Ovary (tissue), 9 donors: Measurements from ENCODE around the gene AGAP9. TPM values are rescaled to one million over a fixed set of nuclear protein-coding genes. Genes with fewer than 3 reads are reported as not detected.
"Not testable (repeated sequence)": the region's sequence is repeated elsewhere in the genome, so short reads cannot be mapped to it uniquely, and the experiment has no call there.

Experiments used
- DNase-seq, 5 donors: peaks; one replicate each; pipeline ENCODE4 v3.0.0-alpha.2; 2019 to 2020
- H3K27ac ChIP-seq, 2 donors: fragments of 200-600 bp; one replicate each; pipeline versions ENCODE4 v1.5.1 to v1.8.0; 2019 to 2022
- H3K27me3 ChIP-seq: fragments of 200-600 bp; one replicate; pipeline ENCODE4 v1.8.0; 2022
- H3K36me3 ChIP-seq: fragments of 200-600 bp; sonication (generic); one replicate; pipeline ENCODE4 v1.5.1; 2019
- H3K4me1 ChIP-seq: one replicate; pipeline ENCODE4 v1.8.1; 2013; ENCODE audit warnings: mild to moderate bottlenecking, moderate library complexity; ENCODE audit not compliant: insufficient read depth
- H3K4me3 ChIP-seq: fragments of 200-600 bp; sonication (generic); one replicate; pipeline ENCODE4 v1.5.1; 2017
- H3K9me3 ChIP-seq, 2 donors: fragments of 200-600 bp in 1 of 2; sonication (generic) in 1 of 2; one replicate each; pipeline versions ENCODE4 v1.5.1 to v1.8.1; 2013 to 2019; ENCODE audit warnings: mild to moderate bottlenecking in 1 of 2, moderate library complexity in 1 of 2
- EP300 ChIP-seq: sonication (generic); formaldehyde crosslinking; IDR thresholded peaks from one replicate; pipeline ENCODE4 v1.6.1; 2017; ENCODE audit warnings: antibody characterized with exemption
- POLR2A ChIP-seq: fragments of 450-650 bp; IDR thresholded peaks from one replicate; pipeline ENCODE4 v1.6.1; 2017; ENCODE audit warnings: antibody characterized with exemption, mild to moderate bottlenecking, moderate library complexity
- WGBS, 3 donors: extraction: QIAGEN DNeasy Blood & Tissue Kit in 1 of 3; methylation state at CpG; one replicate each; pipeline versions ENCODE4 v1.1.5 to v1.1.7; 2013 to 2017; 5-methylcytosine and 5-hydroxymethylcytosine counted together
- intact Hi-C, 4 donors: fragments of 100-400 bp; cut with DNase I; formaldehyde crosslinking; loops; one replicate each; pipeline versions ENCODE4 v1.11.0 to v1.15.1; 2022 to 2023
- polyA plus RNA-seq, 2 donors: library from polyadenylated mRNA; stranded (reverse); fragments of 200-250 nt in 1 of 2; fragments of 350-450 nt in 1 of 2; fragmentation: Illumina TruSeq in 1 of 2; extraction: RNeasy Lipid Tissue Mini Kit (QIAGEN cat#74804) in 1 of 2; gene quantifications; one replicate each; pipeline ENCODE4 v1.2.3, GENCODE V29; 2013 to 2014
- total RNA-seq, 7 donors: library from RNA; depleted of rRNA in 2 of 7; stranded (reverse); fragments of >200 nt in 2 of 7; fragmentation: NEBNext Ultra II Directional in 3 of 7; extraction: Animal tissue kit (Norgen Biotek cat#: 25700) in 3 of 7; gene quantifications; one replicate each; pipeline versions ENCODE4 v1.1.0 to v1.2.4, GENCODE V29; 2016 to 2023
- TF ChIP-seq, protein P1 (sequence below), 3 donors: fragments of 450-650 bp in 2 of 3; fragments of 200-600 bp in 1 of 3; IDR thresholded peaks; one replicate each; pipeline versions ENCODE4 v1.5.1 to v1.8.0; 2016 to 2022; ENCODE audit warnings: antibody characterized with exemption in 3 of 3, mild to moderate bottlenecking in 1 of 3
- donor health status: DM: no; HTN: no; CAD: no; lungs with moderate emphysema.
- donor health status: DM: no; HTN: no; CAD: no.
- donor health status: Bipolar disorder and iron deficiency.
- donor health status: DM: yes; HTN: yes; CAD: no.
- donor health status: DM: no; HTN: no; CAD: no.
- donor health status: DM: yes; HTN: yes; CAD: no.

AGAP9 gene
- total and polyA plus RNA-seq, 9 donors: 1.3 to 11.3 (median 8.5) TPM

DNA sequence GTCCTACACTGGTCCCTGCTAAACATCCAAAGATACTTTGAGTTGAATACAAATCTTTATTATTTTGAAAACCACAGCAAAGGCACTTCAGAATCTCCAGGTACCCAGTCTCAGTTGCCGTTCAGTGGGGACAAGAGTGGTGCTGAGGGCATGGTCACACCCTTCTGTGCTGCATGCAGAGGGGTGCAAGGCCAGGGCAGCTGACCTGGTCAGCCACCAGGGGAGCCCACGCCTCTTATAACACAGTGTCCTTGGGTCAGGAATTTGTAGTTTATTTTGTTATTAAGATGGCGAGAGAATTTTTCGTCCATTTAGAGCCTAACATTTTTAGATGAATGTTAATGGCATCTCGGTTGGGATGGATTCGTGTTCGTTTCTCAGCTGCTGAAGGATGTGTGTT is 55.5 kb downstream of the AGAP9 start:
- H3K36me3 ChIP-seq, DNase-seq, intact Hi-C loops, H3K4me3 ChIP-seq, H3K27ac ChIP-seq, H3K27me3 ChIP-seq, H3K4me1 ChIP-seq, H3K9me3 ChIP-seq: not testable (repeated sequence)
- WGBS, 3 donors: 33 to 77% (median 60%) methylated on average over 3 to 5 of the region's 7 CpGs

DNA sequence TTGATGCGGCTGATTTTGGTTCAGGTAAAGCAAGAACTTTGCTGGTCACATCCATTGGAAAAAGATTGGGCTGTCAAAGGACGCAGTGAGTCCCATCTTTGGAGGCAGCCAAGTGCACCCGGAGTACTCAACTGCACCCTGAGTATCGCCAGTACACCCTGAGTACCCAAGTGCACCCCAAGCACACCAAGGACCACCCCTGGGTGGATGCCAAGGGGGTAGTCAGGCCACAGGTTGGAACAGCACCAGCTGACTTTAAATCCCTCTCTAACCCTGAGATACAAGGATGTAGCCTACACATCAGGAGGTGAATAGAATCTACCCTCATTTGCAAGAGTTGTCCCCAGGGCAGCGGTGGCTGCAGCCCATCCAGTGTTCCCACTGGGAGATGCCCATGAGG is 56.0 kb downstream of the AGAP9 start:
- intact Hi-C loops, H3K27me3 ChIP-seq, H3K9me3 ChIP-seq, H3K4me1 ChIP-seq, H3K27ac ChIP-seq, H3K4me3 ChIP-seq, H3K36me3 ChIP-seq: not testable (repeated sequence)
- WGBS, 3 donors: 75 to 97% (median 92%) methylated on average over 2 to 5 of the region's 5 CpGs
- peak in 1 of 5 donors; percentile 13 for DNase-seq

DNA sequence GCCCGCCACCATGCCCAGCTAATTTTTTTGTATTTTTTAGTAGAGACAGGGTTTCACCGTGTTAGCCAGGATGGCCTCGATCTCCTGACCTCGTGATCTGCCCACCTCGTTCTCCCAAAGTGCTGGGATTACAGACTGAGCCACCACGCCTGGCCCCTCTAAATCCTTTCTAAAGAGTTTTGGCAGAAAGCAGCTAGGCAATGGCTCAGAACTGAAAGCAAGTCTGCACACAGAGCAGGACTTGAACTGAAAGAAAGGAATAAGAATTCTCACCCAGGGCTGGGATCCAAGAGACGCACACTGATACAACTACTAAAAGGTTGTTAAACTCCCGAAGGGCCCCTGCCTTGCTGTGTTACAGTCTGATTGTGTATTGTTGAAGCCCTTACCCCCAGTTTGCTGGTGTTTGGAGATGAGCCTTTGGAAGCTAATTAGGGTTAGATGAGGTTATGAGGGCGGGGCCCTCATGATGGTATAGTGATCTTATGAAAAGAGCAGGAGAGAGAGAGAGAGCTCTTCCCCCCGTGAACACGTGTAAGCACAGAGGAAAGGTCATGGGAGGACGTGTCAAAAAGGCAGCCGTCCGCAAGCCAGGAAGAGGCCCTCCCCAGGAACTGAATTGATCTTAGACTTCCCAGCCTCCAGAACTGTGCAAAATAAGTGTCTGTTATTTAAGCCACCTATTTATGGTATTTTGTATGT is 58.1 kb downstream of the AGAP9 start:
- H3K36me3 ChIP-seq, H3K27ac ChIP-seq, H3K27me3 ChIP-seq, H3K9me3 ChIP-seq, H3K4me1 ChIP-seq, intact Hi-C loops, H3K4me3 ChIP-seq: not testable (repeated sequence)
- peak in 1 of 5 donors; percentile 22 for DNase-seq
- 47 to 61% (median 51%) methylated on average over 14 of the region's 14 CpGs for WGBS, 3 donors

DNA sequence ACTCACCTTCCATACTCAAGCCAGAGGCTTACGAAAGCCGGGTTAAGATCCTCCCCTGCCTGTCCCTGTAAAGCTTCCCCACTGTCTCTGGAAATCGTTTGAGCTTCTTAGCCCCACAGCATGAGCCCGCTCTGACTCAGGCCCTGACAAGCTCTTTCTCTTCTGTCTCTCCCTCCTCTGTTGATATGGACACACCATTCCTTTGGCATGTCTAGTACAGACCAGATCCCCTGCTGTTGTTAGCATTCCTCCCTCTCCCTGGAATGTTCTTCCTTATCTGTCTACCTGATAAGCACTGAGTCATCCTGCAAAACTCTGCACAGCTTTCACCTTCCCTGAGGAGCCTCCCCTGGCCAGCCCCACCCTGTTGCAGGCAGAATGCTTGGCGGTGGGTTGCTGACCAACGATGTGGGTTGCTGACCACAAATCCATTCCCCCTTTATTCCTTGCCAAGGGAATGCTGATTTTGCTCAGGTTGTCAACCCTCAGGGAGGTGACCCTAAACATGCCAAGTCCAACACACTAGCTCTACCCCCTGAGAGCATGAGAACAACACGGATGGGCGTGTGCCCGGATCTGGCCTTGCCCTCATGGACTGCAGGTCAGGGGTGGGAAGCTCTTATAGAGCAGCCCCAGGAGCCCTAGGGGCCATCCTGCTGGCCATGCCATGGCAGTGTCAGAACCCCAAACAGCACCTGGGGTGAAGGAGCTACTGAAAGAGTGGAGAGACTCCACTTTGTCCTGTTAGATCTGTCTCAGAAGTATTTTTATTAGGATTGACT is 60.7 kb downstream of the AGAP9 start:
- H3K9me3 ChIP-seq, H3K4me1 ChIP-seq, H3K36me3 ChIP-seq, H3K27ac ChIP-seq, intact Hi-C loops, H3K4me3 ChIP-seq, H3K27me3 ChIP-seq: not testable (repeated sequence)
- peak in 1 of 5 donors; percentile 2 for DNase-seq
- WGBS, 3 donors: 58% methylated on average over 3 of the region's 9 CpGs; no CpG with 5 or more reads in 2 of the 3 donors

DNA sequence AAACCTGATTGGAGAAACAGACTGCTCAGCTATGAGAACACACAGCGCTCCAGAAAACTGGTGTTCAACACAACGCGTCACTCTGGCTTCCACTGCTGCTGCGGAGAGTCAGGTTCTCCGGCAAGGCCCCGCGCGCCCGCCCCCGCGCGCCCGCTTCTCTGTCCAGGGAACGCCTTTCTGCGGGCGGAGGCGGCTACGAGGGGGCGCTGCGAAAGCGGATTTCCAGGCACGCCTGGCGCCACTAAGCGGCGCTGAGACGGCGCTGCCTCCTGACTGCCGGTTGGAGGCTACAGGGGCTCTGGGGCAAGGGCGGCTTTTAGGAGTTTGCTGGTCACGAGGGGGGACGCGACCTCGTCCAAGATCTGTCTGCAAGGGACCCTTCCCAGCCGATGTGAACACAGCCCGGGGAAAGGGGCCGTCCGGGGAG is 62.2 kb downstream of the AGAP9 start:
- H3K4me3 ChIP-seq, intact Hi-C loops, H3K36me3 ChIP-seq, H3K27ac ChIP-seq, H3K9me3 ChIP-seq, H3K27me3 ChIP-seq, H3K4me1 ChIP-seq: not testable (repeated sequence)
- WGBS, 3 donors: 0 to 2% (median 2%) methylated on average over 8 to 27 of the region's 37 CpGs
- DNase-seq: peak; percentile 63 to 81 (median 76)

DNA sequence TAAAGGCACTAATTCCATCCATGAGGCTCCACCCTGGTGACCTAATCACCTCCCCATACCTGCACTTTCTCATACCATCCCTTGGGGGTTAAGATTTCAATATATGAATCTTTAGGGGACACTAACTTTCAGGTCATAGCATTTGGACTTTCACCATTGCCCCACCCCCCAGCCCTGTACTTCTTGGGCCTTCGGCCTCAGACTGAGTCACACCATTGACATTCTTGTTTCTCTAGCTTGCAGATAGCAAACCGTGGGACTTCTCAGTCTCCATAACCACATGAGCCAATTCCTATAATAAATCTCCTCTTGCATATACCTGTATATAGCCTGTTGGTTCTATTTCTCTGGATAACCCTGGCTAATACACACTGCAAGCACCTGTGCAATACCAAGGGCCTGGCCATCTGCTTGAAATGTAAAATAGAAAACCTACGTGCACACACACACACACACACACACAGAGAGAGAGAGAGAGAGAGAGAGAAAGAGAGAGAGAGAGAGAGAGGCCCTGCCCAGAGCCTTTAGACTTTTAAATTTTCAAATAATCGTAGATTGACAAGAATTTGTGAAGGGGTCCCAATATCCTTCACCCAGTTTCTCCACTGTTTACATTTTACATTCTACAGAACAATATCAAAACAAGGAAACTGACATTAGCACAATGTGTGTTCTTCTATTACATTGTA is 64.8 kb downstream of the AGAP9 start:
- no peak for DNase-seq
- Histone ChIP-seq H3K4me3 (no peak overlapping the region), H3K4me1 (peaks cover 6% of the 10 kb centered on the region), H3K9me3 (no peaks in the 10 kb centered on the region), H3K27me3 (no peaks in the 10 kb centered on the region), H3K27ac (no peak overlapping the region), H3K36me3 (no peaks in the 10 kb centered on the region)
- 53 to 63% (median 62%) methylated on average over 4 of the region's 4 CpGs for WGBS, 3 donors
- TF ChIP-seq, protein P1, sequence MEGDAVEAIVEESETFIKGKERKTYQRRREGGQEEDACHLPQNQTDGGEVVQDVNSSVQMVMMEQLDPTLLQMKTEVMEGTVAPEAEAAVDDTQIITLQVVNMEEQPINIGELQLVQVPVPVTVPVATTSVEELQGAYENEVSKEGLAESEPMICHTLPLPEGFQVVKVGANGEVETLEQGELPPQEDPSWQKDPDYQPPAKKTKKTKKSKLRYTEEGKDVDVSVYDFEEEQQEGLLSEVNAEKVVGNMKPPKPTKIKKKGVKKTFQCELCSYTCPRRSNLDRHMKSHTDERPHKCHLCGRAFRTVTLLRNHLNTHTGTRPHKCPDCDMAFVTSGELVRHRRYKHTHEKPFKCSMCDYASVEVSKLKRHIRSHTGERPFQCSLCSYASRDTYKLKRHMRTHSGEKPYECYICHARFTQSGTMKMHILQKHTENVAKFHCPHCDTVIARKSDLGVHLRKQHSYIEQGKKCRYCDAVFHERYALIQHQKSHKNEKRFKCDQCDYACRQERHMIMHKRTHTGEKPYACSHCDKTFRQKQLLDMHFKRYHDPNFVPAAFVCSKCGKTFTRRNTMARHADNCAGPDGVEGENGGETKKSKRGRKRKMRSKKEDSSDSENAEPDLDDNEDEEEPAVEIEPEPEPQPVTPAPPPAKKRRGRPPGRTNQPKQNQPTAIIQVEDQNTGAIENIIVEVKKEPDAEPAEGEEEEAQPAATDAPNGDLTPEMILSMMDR (IDR thresholded peaks at IDR 0.05): no peak
- TF ChIP-seq POLR2A: no peak
- intact Hi-C loops: loop anchor here in 1 of 4 donors (5.0 kb wide), 1 partner anchor 41 kb away; no protein-coding TSS in a partner anchor

DNA sequence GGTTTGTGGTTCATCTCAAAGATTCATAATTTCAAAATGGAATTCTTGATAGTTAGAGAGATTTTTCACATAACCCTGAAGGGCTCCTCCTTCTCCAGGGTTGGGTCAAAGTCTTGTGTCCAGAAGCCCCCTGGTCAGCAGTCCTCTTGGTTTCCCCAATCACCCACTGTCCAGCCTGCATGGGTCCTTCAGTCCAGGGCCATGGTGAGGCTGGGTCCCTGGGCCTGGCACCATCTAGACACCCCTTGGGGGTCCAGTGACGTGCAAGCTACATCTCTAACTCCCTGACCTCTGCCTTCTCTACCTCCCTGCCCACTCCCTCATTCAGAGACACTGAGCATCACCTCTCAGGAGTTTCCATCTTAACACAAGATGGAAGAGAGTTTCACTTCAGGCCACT is 65.6 kb downstream of the AGAP9 start:
- no peaks in the 10 kb centered on the region for H3K9me3 ChIP-seq
- no peak for TF ChIP-seq POLR2A
- no peak for TF ChIP-seq EP300
- TF ChIP-seq, protein P1 (IDR thresholded peaks at IDR 0.05): no peak
- no peaks in the 10 kb centered on the region for H3K36me3 ChIP-seq
- WGBS, 3 donors: 95 to 100% (median 95%) methylated on average over 1 of the region's 1 CpG
- intact Hi-C loops: loop anchor here in 1 of 4 donors (5.0 kb wide), 1 partner anchor 41 kb away; no protein-coding TSS in a partner anchor
- H3K4me3 ChIP-seq: no peak overlapping the region
- H3K27me3 ChIP-seq: no peaks in the 10 kb centered on the region
- no peak for DNase-seq
- H3K27ac ChIP-seq: no peak overlapping the region
- H3K4me1 ChIP-seq: peaks cover 6% of the 10 kb centered on the region
